ENCODE results near the gene ACTR8. TPM values are rescaled to one million over a fixed set of nuclear protein-coding genes. Genes with fewer than 3 reads are reported as not detected.

Gene ACTR8
- total and polyA plus RNA-seq, 2 of the 4 experiments (the other 2 are of a cell fraction) = 20.3 to 31.4 TPM

DNA sequence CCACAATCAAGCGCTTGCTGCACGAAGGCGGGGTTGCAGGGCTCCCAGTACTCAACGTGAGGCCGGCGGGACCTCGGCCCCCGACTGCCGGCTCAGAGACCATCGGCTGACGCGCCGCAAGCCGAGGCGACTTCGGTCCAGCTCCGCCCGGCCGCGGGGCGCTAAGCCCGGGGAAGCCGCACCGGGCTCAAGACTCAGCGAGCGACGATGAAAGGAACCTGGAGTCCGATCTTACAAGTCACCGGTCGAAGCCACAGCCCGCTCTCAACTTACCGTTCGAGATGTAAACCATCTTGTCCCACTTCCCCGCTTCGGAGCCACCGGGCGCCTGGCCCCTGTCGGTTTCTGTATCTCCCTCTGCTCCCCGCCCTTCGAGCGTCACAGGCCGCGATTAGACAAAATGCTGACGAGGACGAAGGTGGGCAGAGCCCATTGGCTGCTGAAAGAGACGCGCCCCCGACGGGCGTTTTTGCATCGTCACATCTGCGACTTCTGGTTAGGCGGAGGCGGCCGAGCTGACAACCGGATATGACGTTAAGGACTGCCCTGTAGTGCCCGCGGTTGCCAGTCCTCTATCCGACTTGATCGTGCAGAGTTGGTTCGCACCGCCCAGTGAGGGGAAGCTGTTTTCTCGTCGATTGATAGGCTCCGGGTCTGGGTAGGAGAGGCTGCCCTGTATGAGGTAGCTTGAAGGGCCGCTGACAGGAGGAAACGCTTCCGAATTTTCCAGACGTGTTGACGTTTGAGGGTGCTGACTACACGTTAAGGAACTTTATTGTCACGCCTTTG, 9.7 kb upstream of the ACTR8 start, which contains the start of gene SELENOK (continued):
- TF ChIP-seq NFE2L2 (IDR thresholded peaks at IDR 0.05; ENCODE audit: low read depth, low read length) (peak; percentile 68; the same call in 1 of the 2 replicates), CHD1 (IDR thresholded peaks at IDR 0.05; ENCODE audit: low read depth, low read length) (peak; percentile 94; the same call in 1 of the 2 replicates), FOS (IDR thresholded peaks at IDR 0.05; ENCODE audit: low read depth, low read length) (no peak), RAD21 (IDR thresholded peaks at IDR 0.05; ENCODE audit: low read length) (no peak), MXI1 (IDR thresholded peaks at IDR 0.05; ENCODE audit: borderline replicate concordance, low read depth, low read length) (no peak; the same call in 1 of the 2 replicates), RFX5 (IDR thresholded peaks at IDR 0.05; ENCODE audit: low read depth, low read length) (0 out of 2 replicates have a peak, but pooled peaks have one; percentile 26)
